ENCODE results near the gene PAX2. TPM values are rescaled to one million over a fixed set of nuclear protein-coding genes. Genes with fewer than 3 reads are reported as not detected.

The PAX2 gene
- total RNA-seq, 1 donor from 2014 or later: 20.2 TPM

DNA sequence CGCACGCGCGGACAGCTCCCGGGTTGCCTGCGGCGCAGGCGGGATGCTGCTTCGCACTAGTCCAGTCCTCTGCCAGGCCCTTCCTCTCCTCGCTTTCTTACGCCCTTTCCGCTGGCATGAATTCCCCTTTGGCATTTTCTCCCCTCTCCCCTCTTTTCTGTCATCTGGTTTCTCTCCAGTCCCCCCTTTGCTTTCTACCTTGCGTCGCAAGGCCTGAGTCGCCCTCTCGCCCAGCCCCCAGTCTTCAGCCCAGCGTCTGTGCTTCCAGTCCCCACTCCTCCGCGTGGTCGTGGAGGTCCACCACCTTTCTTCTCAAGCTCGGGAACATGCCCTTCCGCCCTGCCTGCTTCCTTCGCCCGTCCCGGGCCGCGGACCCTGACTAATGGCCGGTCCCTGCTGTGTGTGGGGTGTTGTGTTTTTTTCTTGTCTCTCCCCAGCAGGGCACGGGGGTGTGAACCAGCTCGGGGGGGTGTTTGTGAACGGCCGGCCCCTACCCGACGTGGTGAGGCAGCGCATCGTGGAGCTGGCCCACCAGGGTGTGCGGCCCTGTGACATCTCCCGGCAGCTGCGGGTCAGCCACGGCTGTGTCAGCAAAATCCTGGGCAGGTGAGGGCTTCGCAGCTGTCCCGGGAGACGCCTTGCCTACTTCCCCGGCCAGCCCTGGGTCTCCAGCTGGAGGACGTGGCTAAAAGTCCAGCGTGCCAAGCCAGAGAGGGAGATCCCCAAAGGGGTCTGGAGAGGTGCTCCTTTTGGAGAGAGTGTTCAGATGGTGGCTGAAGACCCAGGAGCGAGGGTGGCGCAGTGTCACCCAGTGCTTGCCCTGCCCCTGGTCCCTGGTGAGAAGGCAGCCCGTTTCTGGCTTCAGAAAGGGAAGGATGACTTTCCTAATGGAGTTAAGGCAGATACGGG, 4.2 kb downstream of the PAX2 start:
- peak overlapping the region; percentile 70 for H3K4me3 ChIP-seq (ENCODE audit: low read depth, low read length)
- DNase-seq (ENCODE audit: low read depth): no peak
- TF ChIP-seq, protein P1, sequence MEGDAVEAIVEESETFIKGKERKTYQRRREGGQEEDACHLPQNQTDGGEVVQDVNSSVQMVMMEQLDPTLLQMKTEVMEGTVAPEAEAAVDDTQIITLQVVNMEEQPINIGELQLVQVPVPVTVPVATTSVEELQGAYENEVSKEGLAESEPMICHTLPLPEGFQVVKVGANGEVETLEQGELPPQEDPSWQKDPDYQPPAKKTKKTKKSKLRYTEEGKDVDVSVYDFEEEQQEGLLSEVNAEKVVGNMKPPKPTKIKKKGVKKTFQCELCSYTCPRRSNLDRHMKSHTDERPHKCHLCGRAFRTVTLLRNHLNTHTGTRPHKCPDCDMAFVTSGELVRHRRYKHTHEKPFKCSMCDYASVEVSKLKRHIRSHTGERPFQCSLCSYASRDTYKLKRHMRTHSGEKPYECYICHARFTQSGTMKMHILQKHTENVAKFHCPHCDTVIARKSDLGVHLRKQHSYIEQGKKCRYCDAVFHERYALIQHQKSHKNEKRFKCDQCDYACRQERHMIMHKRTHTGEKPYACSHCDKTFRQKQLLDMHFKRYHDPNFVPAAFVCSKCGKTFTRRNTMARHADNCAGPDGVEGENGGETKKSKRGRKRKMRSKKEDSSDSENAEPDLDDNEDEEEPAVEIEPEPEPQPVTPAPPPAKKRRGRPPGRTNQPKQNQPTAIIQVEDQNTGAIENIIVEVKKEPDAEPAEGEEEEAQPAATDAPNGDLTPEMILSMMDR (conservative IDR thresholded peaks at IDR 0.05; ENCODE audit: low read depth, low read length): no peak

DNA sequence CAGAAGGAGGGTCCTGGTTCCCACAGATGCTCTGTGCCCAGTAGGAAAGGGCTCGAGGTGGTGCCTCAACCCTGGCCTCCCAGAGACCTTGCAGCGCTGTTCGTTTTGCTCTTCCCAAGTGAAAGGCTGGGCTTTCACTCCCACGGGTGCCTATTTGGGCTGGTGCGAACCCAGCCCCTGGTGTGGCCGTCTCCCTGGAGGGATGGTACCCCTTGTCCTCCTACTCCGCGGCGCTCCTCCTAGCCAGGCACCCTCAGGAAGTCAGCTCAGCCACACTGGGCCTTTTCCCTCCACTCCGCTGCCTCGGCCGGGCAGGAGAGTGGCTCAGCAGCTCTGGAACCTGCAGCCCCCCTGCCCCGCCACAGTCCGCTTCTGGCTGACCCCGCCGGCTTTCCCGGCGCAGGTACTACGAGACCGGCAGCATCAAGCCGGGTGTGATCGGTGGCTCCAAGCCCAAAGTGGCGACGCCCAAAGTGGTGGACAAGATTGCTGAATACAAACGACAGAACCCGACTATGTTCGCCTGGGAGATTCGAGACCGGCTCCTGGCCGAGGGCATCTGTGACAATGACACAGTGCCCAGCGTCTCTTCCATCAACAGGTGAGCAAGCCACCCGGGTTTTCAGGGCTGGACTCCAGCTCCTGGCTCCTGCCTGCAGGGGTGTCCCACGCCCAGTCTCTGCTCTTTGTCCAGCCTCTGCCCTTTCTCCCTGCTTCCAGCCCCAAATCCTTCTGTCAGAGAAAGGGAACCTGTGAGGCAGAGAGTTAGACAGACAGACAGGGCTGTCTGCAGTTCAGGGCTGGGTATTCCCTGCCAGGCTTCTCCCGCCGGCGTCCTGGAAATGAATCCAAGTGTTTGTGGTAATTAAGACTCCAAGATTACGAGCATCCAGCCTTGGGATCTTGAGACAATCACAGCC, 5.2 kb downstream of the PAX2 start:
- TF ChIP-seq, protein P1 (conservative IDR thresholded peaks at IDR 0.05; ENCODE audit: low read depth, low read length): no peak
- peak overlapping the region; percentile 70 for H3K4me3 ChIP-seq (ENCODE audit: low read depth, low read length)
- no peak for DNase-seq (ENCODE audit: low read depth)

DNA sequence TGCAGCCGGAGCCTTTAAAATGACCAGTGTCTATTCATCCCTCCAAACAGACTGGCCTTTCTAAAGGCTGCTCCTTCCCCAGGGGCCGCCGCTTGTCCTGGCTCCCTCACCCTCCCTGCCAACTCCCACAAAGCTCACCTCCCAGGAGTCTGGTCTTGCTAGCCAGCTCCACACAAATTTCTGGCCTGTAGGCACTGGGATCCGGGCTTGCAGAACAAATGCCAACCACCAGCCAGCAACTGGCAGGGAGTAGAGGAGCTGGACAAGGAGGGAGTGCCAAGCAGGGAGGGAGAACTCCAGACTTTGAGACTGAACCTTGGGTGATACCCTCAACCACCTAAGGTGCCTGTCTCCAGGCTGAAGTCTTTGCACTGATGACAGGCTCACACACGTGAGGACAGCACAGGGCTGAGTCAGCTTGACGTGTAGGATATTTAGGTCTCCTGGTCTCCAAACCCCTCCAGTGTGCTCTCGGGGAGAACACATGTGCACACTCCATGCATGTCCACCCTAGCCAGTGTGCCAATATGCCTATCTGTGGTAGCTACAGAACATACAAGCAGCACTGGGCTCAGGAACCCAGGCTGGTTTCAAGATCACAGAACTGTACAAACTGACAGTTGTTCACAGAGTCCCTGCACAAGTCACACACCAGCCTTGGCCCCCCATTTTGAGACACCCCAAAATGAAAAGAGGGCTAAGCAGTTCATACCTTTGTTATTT, 6.0 kb downstream of the PAX2 start:
- DNase-seq (ENCODE audit: low read depth): no peak
- TF ChIP-seq, protein P1 (conservative IDR thresholded peaks at IDR 0.05; ENCODE audit: low read depth, low read length): no peak

DNA sequence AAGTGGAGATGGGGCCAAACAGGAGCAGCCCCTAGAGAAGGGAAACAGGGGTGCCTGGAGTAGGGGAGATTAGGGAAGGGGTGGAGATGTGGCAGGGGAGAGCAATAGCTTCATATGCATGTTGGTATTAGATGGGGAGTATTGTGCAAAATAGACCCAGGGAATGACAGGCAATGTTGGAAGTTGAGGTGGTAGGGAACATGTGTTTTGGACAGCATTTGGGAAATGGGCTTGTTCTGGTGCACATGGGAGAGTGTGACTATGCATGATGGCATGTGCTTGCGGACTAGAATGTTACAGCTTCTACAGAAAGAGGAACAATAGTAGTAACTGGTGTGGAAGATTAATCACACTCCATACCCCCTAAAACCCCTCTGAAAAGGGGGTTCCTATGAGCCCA, 10.4 kb downstream of the PAX2 start:
- TF ChIP-seq, protein P1 (conservative IDR thresholded peaks at IDR 0.05; ENCODE audit: low read depth, low read length): no peak
- no peak for DNase-seq (ENCODE audit: low read depth)
- H3K4me3 ChIP-seq (ENCODE audit: low read depth, low read length): no peak overlapping the region

More for the DNA sequence above, 6.0 kb downstream of the PAX2 start:
- no peak overlapping the region for H3K4me3 ChIP-seq (ENCODE audit: low read depth, low read length)

DNA sequence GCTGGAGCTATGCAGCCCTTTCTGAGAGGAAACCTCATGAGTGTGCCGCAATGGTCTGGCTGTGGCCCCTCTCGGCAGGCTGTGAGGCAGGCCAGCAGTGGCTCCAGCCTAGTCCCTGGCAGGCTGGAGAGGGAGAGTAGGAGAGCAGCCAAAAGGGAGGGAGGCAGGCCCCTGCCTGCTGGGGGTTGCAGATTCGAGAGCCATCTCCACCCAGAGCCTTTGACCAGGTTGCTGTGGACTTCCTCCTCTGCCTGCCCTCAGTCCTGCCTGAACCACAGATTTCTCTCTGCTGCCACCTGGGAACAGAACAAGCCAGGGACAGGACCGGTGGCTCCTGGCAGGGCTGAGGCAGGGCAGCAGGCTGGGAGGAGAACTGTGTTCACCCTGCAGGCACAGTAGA, 13.9 kb downstream of the PAX2 start:
- TF ChIP-seq, protein P1 (conservative IDR thresholded peaks at IDR 0.05; ENCODE audit: low read depth, low read length): peak; percentile 30
- DNase-seq (ENCODE audit: low read depth): no peak
- H3K4me3 ChIP-seq (ENCODE audit: low read depth, low read length): no peak overlapping the region

DNA sequence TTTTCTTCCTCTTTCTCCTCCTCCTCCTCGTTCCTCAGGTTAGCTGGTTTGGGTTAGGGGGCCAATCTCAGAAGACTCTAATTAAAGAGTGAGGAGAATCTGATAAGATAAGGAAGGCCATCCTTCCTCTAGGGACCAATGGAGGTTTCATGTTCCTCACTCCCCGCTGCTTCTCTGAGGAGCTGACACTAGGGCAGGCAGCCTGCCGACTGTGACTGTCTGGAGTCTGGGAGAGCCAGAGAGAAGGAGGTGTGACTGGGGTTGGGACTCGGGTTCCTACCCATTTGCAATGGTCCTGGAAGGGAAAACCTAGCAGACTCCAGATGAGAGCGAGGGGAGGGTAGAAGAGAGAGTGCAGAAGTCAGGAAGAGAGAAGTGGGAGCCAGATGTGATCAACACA, 15.3 kb downstream of the PAX2 start:
- TF ChIP-seq, protein P1 (conservative IDR thresholded peaks at IDR 0.05; ENCODE audit: low read depth, low read length): no peak
- H3K4me3 ChIP-seq (ENCODE audit: low read depth, low read length): no peak overlapping the region
- no peak for DNase-seq (ENCODE audit: low read depth)

Measured in epithelial cell of proximal tubule (primary cell).